Glutamatergic neuron (in vitro differentiated cells): Measurements from ENCODE around the gene SLIT3. TPM values are rescaled to one million over a fixed set of nuclear protein-coding genes. Genes with fewer than 3 reads are reported as not detected.

Experiments used
- DNase-seq: peaks from one replicate; pipeline ENCODE4 v3.0.0; 2022
- H3K27ac Mint-ChIP-seq: one replicate; pipeline ENCODE4 v1.8.0; 2020; ENCODE audit warnings: mild to moderate bottlenecking, mixed read lengths, inconsistent platforms; ENCODE audit not compliant: unreplicated experiment
- H3K27me3 Mint-ChIP-seq: one replicate; pipeline ENCODE4 v1.8.0; 2020; ENCODE audit warnings: mild to moderate bottlenecking, moderate library complexity, mixed read lengths, inconsistent platforms; ENCODE audit not compliant: unreplicated experiment
- H3K36me3 Mint-ChIP-seq: one replicate; pipeline ENCODE4 v1.8.0; 2020; ENCODE audit warnings: mild to moderate bottlenecking, mixed read lengths, inconsistent platforms; ENCODE audit not compliant: unreplicated experiment
- H3K4me1 Mint-ChIP-seq: one replicate; pipeline ENCODE4 v1.8.0; 2020; ENCODE audit warnings: mild to moderate bottlenecking, low read depth, mixed read lengths, inconsistent platforms; ENCODE audit not compliant: unreplicated experiment
- H3K4me3 Mint-ChIP-seq: one replicate; pipeline ENCODE4 v1.8.0; 2020; ENCODE audit warnings: mild to moderate bottlenecking, mixed read lengths, inconsistent platforms; ENCODE audit not compliant: unreplicated experiment
- H3K9me3 Mint-ChIP-seq: one replicate; pipeline ENCODE4 v1.8.0; 2020; ENCODE audit warnings: mild to moderate bottlenecking, moderate library complexity, mixed read lengths, inconsistent platforms; ENCODE audit not compliant: unreplicated experiment
- CTCF ChIP-seq: fragments of 200-600 bp; sonication (generic); IDR thresholded peaks from one replicate; pipeline ENCODE4 v1.5.0; 2021; ENCODE audit not compliant: partially characterized antibody, unreplicated experiment
- total RNA-seq: library from RNA; stranded (reverse); fragmentation: NEBNext Ultra II Directional; extraction: Animal tissue kit (Norgen Biotek cat#: 25700); gene quantifications from one replicate; pipeline ENCODE4 v1.2.1, GENCODE V29; 2021; ENCODE audit not compliant: unreplicated experiment

SLIT3 gene
- total RNA-seq, 1 donor from 2014 or later: 11.5 TPM

GRCh38 chr5:168788786-168789185 is 512.2 kb downstream of the SLIT3 start:
- H3K36me3 Mint-ChIP-seq: no peaks in the 10 kb centered on the region
- no peak for TF ChIP-seq CTCF
- no peak overlapping the region for H3K4me3 Mint-ChIP-seq
- no peak for DNase-seq
- H3K4me1 Mint-ChIP-seq: peaks cover 50% of the 10 kb centered on the region
- no peak overlapping the region for H3K27ac Mint-ChIP-seq
- peaks cover 4% of the 10 kb centered on the region for H3K27me3 Mint-ChIP-seq
- no peaks in the 10 kb centered on the region for H3K9me3 Mint-ChIP-seq

GRCh38 chr5:168788107-168788506 is 512.8 kb downstream of the SLIT3 start:
- peaks cover 1% of the 10 kb centered on the region for H3K36me3 Mint-ChIP-seq
- no peaks in the 10 kb centered on the region for H3K9me3 Mint-ChIP-seq
- peaks cover 45% of the 10 kb centered on the region for H3K4me1 Mint-ChIP-seq
- H3K4me3 Mint-ChIP-seq: no peak overlapping the region
- DNase-seq: no peak
- H3K27ac Mint-ChIP-seq: no peak overlapping the region
- TF ChIP-seq CTCF: no peak
- peaks cover 4% of the 10 kb centered on the region for H3K27me3 Mint-ChIP-seq

GRCh38 chr5:168786147-168786546 is 514.8 kb downstream of the SLIT3 start:
- Mint-ChIP-seq H3K4me3 (no peak overlapping the region), H3K27me3 (peaks cover 4% of the 10 kb centered on the region), H3K4me1 (peaks cover 49% of the 10 kb centered on the region), H3K36me3 (peaks cover 7% of the 10 kb centered on the region), H3K9me3 (no peaks in the 10 kb centered on the region), H3K27ac (peak overlapping the region; percentile 48)
- TF ChIP-seq CTCF: no peak
- peak; percentile 39 for DNase-seq

- Mint-ChIP-seq H3K27me3 (peaks cover 5% of the 10 kb centered on the region), H3K27ac (no peak overlapping the region), H3K36me3 (peaks cover 7% of the 10 kb centered on the region), H3K9me3 (no peaks in the 10 kb centered on the region), H3K4me1 (peaks cover 44% of the 10 kb centered on the region), H3K4me3 (no peak overlapping the region)
- no peak for TF ChIP-seq CTCF
- no peak for DNase-seq
Observed at GRCh38 chr5:168784454-168784853, 516.5 kb downstream of the SLIT3 start.

- Mint-ChIP-seq H3K27me3 (peaks cover 6% of the 10 kb centered on the region), H3K36me3 (peaks cover 7% of the 10 kb centered on the region), H3K9me3 (no peaks in the 10 kb centered on the region), H3K27ac (peak overlapping the region; percentile 53), H3K4me1 (peaks cover 43% of the 10 kb centered on the region), H3K4me3 (no peak overlapping the region)
- peak; percentile 47 for DNase-seq
- TF ChIP-seq CTCF: no peak
Observed at GRCh38 chr5:168781941-168782571, 518.9 kb downstream of the SLIT3 start.
